Muscle of arm (tissue), 12 donors: ENCODE data around the gene AZU1. TPM values are rescaled to one million over a fixed set of nuclear protein-coding genes. Genes with fewer than 3 reads are reported as not detected.

Experiments used
- DNase-seq: peaks from one replicate; pipeline ENCODE4 v3.0.0-alpha.2; 2013
- polyA plus RNA-seq, 12 donors: library from polyadenylated mRNA; unstranded; fragments of 120-200 nt; gene quantifications; one replicate each; pipeline ENCODE4 v1.2.1, GENCODE V29; 2013; ENCODE audit not compliant: insufficient read length in 12 of 12

Gene AZU1
- polyA plus RNA-seq, 12 donors: 0.42 to 8.7 (median 0.90) TPM; not detected in 2

DNA sequence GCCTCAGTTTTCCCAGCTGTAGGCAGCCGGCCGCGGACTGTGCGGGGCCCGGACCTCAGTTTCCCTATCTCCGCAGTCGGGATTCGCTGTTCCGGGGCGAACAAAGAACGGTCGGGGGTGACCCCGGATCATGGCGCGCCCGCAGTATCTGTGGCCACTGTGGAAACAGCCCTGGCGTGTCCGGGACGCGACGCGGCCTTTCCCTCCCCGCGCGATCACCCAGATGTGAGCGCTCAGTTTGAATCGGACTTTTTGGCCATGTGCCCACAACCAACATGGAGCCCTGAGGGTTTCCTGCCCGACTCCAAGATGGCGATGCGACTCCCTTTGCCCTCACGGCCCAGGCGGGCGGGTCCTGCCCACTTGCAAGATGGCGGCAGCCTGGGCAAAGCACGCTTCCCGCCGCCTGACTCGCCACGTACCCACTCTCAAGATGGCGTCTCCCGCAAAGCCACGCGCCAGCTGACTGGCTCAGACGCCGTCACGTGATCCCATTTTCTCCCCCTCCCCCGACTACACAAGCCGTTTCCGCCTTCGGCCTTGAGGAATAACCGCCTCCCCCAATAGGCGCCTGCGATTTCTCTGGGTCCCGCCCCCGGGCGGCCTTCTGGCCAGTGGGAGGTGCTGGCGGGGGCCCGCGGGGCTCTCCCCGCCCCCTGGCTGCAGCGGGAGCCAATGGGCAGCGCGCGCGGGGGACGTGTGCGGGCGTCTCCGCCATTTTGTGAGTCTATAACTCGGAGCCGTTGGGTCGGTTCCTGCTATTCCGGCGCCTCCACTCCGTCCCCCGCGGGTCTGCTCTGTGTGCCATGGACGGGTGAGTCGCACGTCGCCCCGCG lies 30.7 kb upstream of the AZU1 start, which contains the start of gene PTBP1:
TSS of gene PTBP1 (plus strand) at position 761 of the 836 bp plus-strand sequence. CDS start at position 807, 46 bp downstream.
- DNase-seq: peak; percentile 100

DNA sequence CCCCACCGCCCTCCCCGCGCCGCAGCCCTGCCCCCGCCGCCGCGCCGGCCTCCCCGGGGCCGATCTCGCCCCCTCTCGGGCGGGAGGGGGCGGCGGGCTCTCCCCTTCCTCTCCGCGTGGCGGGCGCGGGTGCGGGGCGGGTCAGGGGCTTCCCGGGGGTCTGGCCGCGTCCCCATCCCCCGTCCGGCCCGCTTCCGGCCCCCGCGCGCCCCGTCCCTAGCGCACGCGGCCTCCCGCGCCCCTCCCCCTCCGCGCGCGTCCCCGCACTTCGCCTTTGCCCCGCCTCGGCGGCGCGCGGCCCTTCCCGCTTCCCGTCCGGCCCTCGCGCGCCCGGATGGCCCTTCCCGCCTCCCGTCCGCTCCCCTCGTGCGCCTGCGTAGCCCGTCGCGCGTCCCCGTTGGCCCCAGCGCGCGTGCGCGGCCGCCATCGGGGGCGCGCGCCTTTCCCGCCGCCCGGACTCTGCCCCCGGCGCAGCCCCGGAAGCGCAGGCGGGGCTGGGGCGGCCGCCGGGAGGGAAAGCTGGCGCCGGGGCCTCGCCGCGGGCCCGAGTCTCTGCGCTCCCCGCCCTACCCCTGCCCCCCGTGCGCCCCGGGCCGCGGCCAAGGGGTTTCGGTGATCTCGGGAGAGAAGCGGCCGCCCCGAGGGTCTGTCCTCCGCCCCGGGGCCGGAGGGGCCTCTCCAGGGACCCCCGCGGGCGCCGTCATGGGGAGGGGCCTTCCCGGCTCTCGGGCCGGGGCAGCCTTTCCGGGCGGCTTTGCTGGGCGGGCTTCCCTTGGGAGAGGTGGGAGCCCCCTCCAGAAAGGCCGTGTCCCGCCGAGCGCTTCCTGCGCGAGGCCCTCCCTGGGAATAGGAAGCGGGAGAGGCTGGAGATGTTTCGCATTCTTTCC lies 29.9 kb upstream of the AZU1 start:
- peak; percentile 90 for DNase-seq

DNA sequence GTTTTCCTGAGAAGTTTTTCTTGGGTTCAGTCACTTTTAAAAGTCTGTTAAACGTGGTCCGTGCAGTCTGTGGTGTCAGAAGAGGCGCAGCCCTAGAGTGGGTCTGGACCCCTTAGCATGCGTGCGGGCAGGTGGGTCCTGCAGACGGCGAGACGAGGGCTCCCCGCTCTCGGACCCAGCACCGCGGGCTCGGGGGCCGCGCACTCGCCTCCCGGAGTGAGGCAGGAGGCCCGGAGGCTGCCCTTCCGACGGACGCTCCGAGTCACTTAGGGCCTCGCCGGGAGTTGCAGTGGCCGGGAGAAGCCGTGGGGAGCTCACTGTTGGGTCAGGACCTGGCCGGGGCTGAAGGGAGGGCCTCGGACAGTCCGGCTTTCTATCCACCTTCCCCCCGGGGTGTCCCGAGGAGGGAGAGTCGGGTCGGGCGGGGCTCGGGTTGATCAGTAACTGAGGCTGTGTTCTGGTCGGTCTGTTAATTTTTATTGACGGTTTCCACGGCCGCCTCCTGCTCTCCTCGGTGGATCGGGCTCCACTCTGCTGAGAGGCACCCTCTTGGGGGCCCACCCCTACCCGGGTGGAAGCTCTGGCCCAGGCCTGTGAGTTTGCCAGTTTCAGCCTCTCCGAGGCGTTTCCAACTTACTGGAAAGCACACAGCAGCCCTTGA lies 29.1 kb upstream of the AZU1 start:
- no peak for DNase-seq

DNA sequence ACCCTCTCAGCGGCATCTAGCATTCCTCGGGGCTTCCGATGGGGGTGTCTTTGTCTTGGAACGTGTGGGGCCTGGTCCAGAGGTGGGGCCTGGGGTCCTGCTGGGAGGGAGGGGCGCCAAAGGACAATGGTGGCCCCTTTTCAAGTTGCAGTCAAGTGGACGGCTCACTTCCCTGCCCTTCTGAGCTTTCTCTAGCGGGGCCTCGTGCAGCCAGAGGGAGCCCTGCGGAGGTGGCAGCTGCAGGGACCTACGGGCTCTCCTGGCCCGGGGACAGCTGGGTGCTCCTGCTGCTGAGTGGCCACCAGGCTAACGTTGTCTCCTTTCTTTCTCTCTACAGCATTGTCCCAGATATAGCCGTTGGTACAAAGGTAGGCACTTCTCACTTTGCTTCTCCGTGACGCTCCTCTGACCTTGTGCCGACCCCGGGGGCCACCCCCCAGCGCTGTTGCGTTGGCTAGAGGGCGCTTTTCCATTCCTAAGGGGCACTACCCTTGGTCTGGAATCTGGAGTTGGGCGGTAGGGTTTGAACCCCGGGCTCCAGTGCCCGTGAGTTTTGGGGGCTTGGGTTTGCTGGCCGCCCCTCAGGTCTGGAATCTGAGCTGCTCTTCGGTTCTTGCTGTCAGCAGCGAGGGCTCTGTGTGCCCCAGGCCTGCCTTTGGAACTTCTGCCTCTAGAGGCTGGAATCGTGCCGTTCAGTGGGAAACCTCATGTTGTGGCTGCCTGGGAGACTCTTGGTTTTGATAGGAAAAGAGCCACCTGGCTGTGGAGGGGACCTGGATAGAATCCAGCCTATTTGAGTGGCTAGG lies 28.4 kb upstream of the AZU1 start:
- no peak for DNase-seq

DNA sequence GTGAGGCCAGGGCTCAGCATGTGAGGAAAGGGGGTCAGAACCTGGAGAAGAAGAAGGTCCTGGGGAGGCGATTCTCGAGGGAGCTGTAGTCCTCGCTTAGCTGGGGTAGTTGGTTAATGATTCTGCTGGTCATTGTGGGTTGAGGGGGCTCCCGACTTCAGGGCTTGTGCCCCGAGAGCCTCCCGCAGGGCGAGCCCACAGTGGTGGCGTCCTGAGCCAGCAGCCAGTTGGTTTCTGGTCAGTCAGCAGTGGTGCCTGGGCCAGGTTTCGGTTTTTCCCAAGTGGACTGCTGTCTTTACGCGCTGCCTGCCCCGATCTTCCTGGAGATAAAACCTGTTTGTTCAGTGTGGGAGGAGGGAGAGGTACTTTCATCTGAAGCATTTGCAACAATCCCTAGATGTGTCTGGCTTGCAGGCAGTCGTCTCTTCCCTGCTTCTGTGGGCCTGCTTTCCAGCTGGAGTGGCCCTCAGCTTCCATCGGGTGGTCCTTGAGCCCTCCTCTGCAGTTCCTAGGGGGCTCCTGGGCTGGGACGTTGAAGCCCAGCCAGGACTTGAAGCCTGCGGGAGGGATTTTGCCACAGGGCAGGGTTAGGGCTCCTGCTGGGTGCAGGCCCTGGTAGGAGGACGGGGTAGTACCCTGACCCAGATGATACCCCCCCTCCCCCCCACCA lies 27.1 kb upstream of the AZU1 start:
- no peak for DNase-seq

DNA sequence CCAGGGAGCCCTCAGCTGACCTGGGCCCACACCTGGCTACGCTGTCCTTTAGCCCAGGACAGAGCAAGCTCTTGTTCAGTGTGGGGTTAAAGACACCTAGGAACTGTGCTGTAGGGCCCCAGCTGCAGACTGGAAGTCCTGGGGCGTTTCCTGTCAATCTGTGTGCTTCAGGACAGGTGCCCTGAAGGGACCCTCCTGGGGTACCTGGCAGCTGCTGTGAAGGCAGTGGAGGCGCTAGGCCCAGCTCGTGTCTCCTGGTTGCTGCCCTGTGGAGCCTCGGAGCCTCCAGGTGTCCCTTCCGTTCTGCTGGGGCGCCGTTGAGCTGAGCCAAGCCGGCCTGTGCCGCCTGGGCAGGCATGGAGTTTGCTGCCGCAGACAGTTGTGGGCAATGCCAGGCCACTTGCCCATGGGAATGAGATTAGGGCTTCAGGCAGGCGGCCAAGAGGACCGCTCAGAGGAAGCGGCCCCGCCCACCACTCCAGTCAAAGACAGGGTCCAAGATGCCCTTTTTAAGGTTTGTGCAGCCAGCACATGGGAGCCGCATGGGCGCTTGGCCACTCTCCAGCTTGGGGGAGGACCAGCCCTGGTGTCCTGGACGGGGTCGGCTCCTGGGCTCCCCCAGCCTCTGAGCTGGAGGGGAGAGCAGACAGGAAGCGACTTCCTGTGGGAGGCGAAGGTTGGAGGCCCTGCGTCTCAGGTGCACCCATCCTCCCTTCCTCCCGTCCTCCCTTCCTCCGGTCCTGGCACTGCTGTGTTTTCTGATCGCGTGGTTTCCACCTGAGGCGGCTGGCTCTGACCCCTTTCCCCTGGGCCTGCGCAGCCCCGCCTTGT lies 26.4 kb upstream of the AZU1 start:
- no peak for DNase-seq

DNA sequence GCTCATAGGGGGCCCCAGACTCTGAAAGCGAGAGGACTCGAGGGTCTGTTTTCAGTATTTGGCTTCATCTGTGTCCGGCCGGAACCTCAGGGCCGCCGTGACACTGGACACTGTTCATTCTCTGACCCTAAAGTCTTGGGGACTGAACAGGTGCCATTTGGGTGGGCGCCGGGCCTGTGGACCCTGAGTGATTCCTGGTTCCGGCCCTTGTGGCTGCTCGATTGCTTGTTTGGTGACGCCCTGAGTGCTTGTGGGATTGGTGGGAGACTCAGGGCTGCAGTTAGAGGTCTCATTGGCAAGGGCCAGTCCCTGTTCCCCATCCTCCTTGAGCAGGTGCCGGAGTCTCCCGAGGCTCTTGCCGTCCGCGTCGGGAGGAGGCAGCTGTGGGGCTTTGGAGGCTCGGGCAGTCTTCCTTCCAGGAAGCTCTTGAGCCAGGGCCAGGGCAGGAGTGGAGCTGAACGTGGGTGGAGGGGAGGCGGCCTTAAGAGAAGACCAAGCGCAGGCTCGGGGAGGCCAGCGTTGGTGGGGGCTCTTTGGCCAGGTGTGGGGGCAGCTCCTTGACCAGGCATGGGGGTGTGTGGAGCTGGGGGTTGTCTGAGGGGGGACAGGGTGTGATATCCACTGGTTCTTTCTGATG lies 25.7 kb upstream of the AZU1 start:
- no peak for DNase-seq

DNA sequence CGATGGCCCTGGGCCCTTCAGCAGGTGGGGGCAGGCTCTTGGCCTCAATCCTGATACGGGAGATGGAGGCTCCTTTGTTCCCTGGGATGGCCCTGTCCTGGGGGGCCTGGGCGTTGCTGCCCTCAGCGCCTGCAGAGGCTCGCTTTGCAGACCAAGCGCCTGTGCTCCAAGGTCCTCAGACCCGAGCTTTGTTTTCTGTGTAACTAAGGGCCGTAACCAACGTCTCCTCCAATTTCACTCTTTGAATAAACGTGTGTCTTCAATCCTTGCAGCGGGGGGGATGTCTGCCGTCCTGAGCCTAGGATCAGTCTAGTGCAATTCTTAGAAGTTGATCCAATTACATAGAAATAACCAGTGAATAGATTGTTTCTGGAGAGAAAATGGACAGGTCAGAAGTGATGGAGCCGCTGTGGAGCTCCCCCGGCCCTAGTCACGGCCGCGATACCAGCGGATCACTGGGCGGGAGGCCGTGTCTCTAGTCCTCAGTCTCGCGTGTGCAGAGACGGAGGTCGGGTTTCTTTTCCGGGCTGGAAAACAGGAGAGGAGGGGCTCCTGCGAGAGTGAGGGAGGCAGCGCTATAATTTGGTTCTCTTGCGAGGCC lies 25.0 kb upstream of the AZU1 start:
- peak; percentile 59 for DNase-seq

DNA sequence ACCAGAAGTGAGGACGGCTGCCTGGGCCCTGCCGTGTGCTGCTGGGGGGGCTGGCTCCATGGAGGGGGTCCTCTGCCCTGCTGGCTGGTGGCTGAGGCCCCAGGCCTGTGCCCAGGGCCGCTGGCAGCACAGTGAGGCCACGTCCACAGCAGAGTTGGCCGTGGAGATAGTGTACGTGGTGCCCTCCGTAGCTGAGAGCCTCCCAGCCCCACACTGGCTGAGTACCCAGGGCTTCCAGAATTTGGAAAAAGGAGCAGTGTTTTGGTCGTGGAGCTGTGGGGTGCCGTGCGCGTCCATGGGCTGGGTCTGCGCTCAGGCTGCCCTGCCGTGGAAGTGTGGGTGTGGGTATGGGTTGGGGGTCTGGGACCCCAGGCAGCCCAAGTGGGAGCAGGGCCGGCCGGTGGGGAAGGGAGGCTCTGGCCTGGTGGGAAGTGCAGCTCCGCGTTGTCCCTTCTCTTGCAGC lies 24.5 kb upstream of the AZU1 start:
- no peak for DNase-seq

DNA sequence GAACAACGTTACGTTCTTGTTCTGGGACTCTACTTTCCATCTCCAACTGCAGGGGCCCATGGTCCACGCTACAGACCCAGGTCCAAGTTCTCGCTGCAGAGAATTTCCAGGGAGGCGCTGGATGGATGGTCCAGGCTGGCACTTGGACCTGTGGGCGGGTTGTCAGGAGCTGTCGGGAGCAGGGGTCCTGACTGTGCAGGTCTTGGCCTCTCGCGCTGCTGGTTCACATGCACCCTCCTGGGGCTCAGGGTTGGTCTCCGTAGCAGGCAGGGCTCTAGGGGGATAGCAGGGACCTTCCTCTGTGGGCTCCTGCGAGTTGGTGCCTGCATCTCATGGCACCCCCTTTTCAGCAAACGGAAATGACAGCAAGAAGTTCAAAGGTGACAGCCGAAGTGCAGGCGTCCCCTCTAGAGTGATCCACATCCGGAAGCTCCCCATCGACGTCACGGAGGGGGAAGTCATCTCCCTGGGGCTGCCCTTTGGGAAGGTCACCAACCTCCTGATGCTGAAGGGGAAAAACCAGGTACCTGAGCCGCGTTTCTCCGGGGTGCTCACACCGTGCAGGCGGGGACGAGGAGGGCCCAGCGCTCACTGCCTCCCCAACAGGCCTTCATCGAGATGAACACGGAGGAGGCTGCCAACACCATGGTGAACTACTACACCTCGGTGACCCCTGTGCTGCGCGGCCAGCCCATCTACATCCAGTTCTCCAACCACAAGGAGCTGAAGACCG lies 23.8 kb upstream of the AZU1 start:
- DNase-seq: no peak

DNA sequence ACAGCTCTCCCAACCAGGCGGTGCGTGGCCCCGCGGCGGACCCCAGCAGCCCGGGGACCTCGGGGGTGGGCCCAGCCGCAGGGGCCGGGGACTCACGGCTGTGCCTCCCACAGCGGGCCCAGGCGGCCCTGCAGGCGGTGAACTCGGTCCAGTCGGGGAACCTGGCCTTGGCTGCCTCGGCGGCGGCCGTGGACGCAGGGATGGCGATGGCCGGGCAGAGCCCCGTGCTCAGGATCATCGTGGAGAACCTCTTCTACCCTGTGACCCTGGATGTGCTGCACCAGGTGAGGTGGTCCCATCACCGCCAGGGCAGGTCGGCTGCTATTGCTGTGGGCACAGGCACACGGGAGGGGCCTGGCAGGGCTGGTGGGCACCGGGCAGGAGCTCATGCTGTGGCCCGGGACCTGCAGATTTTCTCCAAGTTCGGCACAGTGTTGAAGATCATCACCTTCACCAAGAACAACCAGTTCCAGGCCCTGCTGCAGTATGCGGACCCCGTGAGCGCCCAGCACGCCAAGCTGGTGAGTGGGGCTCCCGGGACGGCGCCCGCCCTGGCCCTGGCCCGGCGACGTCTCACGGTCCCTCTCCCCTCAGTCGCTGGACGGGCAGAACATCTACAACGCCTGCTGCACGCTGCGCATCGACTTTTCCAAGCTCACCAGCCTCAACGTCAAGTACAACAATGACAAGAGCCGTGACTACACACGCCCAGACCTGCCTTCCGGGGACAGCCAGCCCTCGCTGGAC lies 23.0 kb upstream of the AZU1 start:
- no peak for DNase-seq

DNA sequence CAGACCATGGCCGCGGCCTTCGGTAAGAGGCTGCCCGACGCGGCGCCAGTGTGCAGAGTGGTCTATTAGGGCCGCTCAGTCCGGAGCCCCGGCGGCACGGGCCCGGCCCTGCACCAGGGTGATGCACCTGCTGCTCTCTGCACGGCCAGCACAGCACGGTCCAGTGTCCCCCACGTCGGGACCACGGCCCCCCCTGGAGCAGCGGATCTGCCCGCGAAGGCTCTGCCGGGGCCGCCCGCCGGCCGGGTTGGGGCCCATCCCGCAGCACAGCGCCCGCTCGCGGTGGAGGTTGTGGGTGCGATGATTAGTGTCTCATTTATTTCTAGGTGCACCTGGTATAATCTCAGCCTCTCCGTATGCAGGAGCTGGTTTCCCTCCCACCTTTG lies 22.5 kb upstream of the AZU1 start:
- no peak for DNase-seq

DNA sequence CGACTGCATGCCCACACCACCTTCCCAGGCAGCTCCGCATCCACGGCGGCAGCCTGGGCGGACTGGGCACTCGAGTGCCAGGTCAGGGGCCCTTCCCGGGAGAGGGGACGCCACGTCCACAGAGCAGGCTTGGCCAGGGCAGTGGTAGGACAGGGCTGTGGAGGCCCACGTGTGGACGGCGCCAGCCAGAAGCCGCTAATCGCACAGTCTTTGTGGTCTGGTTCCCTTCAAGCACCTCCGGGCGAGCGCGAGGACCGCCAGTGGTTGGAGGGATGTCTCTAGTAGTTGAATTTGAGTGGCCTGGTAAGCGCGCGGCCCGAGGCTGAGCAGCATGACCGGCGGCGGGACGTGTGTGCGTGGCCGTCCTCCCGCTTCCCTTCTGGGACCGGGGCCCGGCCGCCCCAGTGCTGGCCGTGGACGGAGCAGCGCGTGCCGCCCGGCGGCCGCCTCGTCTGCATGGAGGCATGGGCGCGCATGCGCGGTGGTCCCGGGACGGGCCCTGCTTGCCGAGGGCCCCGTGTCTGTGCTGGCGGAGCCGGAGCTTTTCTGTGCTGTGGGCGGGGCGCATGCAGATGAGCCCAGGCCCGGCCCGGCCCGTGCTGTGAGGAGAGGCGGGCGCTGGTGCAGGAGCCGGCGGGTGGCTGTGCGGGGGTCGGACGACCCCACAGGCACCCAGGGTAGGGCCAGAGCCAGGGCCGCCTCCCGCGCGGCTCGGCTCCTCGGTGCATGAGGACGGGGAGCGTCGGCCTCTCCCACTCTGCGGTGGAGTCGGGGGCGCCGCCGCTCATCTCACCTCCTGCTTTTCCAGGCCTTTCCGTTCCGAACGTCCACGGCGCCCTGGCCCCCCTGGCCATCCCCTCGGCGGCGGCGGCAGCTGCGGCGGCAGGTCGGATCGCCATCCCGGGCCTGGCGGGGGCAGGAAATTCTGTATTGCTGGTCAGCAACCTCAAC lies 21.8 kb upstream of the AZU1 start:
- no peak for DNase-seq

DNA sequence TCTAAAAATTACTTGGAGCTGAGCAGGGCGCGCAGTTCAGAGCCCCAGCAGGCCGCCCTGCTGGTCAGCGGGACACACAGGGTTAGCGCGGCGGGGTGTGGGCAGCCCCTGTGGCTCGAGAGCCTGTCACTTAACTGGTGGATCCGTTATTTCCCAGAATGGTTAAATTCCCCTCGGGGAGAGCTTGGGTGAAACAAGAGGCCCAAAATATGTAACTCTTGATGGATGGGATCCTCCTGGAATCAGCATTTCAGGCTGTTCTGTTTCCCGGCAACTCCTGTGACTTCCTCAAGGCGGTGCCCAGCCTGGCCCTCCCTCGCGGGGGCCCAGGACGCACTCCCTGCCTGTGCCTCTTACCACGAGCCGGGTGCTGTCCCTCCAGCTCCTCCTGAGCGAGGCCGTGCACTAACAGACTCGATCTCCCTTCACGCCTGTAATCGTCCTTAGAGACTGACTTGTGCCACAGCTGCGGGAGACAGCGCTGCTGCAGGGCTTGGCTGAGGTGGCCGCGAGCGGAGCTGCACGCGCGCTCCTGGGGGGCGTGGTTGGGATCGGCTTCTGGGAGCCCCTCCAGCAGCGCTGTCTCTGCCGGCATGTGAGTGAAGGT lies 20.7 kb upstream of the AZU1 start:
- no peak for DNase-seq

DNA sequence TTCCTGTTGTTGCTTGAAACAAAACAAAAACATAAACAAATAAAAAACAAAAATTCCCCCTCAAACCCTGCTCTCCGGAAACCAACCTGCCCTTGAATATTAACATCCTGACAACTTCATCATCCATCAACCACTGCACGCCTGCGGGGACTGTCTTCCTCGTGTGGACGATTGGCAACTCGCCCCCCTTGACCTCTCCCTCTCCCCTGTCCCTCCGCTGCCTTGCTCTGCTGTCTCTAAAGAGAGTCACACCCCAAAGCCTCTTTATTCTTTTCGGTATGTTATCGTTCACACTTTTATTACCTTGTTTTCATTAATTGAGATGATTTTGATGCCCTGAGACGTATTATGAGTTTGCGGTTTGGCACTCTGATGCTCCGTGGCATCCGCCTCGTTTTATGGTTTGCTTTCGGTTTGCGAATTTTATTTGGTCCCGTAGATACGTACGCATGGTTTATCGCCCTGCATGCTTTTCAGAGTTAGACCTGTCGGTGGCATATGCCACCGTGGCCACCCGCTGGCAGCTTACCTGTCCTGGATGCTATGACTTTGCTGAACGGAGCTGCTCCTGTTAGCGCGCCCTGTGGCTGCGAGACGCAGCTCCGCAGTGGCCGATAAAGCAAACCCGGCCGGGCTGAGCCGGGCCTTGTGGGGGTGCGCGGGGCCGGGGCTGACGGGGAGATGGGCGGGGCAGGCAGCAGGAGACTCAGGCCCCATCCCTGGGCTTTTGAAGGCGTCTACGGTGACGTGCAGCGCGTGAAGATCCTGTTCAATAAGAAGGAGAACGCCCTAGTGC lies 19.8 kb upstream of the AZU1 start:
- no peak for DNase-seq
